Astrocyte of the hippocampus (primary cell): ENCODE results near the gene RAC3.
A peak's percentile ranks its signal among the peaks of the same experiment; 100 is the strongest.

Experiments
- DNase-seq: peaks from one replicate; pipeline ENCODE4 v3.0.0; 2011; ENCODE audit warnings: low read depth, low spot score

RAC3 gene

DNA sequence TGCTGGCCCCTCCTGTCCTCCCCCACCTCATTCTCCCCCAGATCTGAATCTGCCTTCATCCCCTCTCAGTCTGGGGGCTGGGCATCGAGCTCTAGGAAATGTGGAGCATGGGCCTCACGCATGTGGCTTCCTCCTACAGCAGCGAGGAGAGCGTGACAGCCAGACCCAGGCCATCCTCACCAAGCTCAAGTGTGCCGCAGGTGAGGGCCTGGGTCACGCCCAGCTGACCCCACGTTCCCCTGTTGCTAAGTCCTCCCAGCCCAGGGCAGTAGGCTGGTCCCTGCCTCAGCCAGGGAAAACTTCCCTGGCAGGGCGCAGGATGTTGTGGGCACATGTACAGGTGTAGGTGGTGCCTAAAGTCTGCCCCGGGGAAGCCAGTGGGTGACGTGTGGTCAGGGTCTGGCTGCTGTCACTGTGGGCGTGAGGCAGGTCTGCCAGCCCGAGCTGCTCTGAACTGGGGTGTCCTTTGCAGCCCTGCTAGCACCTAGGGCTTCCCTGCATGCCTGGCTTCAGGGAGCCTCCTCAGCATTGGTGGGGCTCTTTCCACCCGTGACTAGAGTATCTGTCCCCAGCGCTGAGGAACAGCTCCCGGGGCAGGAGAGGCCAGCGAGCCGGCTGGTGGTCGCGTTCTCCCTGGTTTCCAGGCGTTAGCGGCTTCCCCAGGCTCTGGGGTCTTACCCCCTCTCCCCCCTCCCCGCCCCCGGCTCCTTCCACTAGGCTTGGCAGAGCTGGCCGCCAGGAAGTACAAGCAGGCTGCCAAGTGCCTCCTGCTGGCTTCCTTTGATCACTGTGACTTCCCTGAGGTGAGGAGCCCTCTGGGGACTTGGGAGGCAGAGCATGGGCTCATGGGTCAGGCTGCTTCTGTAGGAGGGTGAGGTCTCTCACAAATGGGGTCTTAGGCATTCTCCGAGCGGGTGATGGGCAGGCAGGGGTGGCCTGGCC lies 23.8 kb downstream of the RAC3 start:
- DNase-seq = no peak

DNA sequence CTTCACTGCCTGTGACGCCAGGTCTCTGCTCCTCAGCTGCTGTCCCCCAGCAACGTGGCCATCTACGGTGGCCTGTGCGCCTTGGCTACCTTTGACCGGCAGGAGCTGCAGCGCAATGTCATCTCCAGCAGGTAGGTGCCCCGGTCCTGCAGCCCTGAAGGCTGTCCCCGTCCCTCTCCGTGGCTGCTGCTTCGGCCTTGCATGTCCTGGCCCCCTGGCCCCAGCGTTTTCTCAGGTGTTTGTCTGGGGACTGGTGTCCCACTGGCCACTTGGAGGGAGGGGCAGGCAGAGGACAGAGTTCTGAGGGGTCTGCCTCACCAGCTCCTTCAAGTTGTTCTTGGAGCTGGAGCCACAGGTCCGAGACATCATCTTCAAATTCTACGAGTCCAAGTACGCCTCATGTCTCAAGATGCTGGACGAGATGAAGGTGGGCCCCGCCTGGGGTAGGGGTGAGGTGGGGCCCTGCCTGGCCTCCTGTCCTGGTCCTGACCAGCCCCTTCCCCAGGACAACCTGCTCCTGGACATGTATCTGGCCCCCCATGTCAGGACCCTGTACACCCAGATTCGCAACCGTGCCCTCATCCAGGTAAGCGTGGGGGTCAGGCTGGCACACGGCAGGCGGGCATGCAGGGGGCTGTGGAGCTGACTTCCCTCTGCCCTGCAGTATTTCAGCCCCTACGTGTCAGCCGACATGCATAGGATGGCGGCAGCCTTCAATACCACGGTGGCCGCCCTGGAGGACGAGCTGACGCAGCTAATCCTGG lies 24.7 kb downstream of the RAC3 start:
- no peak for DNase-seq

DNA sequence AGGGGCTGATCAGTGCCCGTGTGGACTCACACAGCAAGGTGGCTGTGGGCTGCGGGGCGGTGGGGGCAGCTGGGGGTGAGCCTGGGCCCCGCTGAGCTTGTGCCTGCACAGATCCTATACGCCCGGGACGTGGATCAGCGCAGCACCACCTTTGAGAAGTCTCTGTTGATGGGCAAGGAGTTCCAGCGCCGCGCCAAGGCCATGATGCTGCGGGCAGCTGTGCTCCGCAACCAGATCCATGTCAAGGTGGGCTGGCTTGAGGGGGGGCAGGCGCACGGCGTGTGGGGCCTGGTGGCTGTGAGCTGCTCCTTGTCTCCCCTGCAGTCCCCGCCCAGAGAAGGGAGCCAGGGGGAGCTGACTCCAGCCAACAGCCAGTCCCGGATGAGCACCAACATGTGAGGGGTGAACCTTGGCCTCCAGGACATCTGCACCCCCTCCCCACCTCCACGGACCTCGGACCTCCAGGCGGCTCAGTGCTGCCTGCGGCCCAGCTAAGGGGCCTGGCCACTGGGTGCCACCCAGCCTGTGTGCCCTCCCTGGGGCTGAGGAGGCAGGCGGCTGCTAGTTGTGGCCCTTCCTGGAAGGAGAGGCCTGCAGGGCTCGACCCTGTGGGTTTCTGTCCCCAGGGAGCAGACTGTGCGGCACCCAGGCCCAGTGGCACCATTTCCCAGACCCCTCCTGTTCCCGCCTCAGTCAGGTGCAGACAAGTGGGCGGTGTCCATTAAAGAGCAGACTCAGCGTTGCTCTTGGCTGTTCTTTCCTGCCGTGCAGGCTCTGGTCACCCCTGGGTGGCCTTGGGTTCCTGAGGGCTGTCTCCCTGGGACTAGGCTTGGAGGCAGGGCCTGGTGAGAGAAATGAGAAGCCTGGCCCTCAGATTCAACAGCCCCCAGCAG lies 25.5 kb downstream of the RAC3 start:
- DNase-seq = no peak

DNA sequence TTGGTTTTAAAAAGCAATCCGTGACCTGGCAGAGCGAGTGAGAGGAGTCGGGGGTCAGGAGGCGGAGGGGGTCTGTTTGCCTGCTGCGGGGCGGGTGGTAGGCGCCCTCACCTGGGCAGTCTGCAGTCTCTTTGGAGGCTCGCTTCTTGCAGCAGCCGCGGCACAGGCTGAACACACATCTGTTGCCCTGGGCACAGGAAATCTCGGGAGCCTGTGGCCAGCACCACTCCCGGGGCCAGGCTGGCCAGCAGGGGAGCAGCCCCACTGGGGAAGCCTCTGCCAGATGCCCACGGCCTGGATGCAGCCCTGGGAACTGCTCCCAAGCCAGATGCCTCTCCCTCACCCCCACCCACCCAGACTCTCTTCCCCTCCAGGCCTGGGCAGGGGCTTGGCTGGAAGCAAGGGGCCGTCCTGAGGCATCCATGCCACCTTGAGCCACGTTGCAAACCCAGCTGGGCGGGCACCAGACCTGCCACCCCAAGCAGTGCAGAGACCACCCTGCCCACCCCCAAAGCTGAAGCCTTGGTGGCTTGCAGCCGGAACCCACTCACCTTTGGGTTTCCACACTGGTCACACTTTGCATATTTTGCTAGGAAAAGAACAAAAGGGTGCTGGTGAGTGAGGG lies 26.9 kb downstream of the RAC3 start:
- no peak for DNase-seq

DNA sequence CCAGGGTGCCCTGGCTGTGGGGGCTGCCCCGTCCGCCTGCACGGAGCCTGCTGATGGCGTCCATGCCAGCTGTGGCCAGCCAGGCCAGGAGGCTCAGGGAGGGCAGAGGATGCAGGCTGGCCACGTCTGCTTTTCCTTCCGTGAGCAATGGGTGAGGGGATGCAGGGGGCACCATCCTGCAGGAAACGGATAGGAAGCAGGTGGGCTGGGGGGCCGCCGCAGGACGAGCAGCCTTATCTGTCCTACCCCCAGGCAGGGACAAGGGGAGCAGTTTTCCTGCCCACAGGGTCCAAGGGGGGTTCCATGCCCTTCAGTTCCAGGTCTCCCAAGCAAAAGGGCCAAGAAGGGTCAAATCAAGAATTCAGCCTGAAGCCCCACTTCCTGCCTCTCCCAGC lies 27.4 kb downstream of the RAC3 start:
- no peak for DNase-seq

DNA sequence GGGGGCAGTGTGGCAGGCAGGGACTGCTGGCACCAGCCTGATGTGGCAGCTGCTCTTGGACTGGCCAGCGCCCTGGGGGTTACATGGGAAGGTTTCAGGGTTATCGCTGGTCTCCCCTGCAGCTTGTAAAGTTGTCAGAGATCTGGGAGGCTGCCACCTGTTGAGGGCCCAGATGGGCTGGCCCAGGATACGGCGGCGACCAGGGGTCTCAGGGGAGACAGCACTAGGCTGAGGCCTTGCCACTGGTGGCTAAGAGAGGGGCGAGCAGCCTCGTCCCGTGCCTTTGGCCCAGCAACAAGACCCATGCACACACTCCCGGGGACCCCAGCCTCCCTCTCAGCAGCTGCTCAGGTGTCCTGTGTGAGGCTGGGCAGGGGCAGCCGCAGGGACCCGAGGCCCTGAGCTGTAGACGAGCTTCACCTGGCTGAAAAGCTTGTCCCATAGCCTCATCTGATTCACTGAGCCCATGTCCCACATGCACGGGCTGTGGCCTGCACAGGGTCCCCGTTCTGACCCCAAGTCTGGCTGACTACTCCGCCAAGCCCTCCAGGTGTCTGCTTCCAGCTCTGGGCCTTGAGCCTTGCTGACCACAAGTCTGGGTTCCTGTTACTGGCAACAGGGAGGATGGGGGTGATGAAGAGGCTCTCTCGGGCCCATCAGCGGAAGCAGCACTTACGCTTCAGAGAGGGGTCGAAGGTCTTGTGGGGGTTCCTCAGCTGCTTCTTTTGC lies 28.0 kb downstream of the RAC3 start:
- DNase-seq = no peak

DNA sequence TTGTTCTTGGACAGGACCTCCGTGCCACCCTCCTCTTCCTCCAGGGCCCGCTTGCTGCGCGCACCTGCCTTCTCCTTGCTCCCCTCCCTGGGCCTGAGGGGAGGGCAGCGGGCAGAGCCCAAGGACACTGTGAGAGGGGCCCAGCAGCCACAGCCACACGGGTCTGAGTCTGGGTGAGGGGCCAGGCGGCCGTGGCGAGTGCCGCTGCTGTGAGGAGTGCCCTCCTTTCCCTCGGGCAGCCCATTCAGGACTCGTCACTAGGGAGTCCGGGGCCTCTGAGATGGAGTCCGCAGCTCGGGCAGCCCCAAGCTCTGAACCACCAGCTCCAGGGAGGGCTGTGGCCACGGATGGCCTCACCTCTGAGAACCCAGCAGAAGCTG lies 28.5 kb downstream of the RAC3 start:
- DNase-seq = no peak

DNA sequence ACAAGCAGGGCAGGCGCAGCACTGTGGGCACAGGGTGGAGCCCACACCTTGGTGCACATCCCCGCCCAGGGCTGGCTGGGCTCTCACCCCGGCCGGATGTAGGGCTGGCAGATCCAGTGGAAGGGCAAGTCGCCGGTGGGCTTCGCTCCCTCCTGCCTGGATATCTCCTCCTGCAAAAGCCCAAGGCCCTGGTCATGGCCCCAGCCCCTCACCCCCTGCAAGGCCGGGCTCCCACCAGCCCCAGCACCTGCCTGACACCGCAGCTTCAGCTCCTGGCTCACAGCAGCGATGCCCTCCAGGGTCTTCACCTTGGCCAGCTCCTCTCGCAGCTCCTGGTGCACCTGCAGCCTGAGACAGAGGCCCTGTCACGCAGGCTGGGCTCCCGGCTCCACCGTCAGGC lies 29.1 kb downstream of the RAC3 start:
- DNase-seq = no peak

DNA sequence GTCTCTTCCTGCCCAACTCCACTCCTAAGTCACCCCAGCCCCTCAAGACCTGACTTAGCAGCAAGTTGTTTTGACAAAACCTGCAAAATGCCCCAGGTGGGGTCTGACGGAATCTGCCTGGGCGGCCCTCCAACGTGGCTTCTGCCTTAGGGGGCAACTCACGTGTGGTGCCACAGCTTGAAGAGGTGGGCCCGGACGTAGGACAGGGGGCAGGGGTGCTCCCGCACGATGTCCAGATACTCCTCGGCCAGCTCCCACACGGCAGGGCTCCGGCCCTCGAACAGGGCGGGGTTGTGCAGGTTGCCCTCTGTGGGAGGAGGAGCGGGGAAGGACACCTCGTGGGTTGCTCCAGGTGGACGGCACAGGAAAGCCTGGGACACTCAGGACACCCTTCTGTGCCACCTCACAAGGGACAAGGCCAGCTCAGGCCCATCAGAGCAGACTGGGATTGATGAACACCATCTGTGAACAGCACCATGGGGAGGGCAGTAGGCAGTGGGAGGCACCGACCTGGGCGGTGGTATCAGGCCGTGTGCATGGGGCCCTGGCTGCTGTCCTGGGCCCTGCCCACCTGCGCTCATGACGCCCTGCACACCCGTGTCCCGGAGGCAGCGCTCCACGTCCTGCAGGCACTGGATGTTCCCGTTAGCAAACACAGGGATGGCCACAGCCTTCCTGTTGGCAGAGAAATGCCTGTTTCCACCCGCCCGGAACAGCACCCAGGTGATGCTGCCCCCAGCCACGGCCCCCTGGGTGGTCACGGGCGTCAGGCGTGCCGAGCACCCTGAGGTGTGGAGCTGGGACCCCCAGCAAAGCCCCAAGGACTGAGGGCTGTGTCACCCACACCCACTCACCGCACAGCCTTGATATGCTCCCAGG lies 29.8 kb downstream of the RAC3 start:
- DNase-seq = no peak

DNA sequence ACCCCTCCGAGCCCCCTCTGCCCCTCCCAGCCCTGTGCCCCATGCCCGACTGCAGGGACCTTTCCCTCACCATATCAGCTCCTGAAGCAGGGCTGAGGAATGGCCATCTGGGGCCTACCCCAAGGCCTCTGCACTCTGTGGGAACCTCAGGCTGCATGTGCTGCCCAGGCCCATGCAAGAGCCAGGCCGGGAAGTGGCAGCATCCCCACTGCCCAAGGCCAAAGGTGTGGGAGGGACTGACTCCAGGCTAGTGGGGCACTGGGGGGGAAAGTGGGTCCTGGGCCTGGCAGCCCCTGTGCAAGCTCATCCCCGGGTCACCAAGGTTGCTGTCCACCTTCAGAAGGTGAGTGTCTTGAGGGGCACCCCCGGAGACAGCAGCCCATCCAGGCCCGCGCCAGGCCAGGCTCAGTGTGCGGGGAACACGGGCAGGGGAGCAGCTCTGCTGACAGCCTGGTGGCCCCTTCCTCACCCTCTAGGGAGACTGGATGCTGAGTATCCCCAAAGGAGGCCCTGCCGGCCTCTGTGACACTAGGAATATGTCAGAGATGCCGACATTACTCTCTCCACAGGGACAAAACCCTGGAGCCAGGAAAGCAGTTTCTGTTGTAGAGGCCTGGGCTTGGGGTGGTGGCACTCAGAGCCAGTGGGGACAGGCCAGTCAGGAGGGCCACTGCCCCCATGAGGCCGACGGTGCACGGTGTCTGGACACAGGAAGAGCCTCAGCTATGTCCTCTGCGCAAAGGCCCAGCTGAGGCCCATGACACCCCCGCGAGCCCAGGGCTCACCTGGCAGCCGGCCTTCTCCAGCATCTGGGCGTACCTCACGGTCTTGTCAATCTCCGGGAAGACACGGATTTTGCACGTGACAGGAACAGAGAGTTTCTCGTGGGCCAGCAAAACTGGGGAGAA lies 30.9 kb downstream of the RAC3 start:
- no peak for DNase-seq

DNA sequence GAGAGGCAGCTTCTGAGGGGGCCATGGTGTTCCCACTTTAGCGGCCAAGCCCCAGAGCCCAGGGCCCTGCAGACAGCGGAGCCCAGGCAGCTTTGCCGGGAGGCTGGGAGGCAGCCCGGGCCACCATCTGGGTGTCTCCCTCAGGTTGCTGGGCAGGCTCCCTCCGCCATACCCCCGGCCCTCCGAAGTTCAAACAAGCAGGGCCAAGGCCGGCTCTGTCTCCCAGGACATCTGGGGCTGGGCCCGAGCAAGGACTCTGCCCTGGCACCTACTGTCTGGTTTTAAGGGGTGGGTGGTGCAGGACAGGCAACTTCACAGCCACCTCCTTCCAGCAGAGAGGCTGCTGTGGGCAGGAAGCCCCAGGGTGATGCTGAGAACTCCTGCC lies 31.5 kb downstream of the RAC3 start:
- no peak for DNase-seq

DNA sequence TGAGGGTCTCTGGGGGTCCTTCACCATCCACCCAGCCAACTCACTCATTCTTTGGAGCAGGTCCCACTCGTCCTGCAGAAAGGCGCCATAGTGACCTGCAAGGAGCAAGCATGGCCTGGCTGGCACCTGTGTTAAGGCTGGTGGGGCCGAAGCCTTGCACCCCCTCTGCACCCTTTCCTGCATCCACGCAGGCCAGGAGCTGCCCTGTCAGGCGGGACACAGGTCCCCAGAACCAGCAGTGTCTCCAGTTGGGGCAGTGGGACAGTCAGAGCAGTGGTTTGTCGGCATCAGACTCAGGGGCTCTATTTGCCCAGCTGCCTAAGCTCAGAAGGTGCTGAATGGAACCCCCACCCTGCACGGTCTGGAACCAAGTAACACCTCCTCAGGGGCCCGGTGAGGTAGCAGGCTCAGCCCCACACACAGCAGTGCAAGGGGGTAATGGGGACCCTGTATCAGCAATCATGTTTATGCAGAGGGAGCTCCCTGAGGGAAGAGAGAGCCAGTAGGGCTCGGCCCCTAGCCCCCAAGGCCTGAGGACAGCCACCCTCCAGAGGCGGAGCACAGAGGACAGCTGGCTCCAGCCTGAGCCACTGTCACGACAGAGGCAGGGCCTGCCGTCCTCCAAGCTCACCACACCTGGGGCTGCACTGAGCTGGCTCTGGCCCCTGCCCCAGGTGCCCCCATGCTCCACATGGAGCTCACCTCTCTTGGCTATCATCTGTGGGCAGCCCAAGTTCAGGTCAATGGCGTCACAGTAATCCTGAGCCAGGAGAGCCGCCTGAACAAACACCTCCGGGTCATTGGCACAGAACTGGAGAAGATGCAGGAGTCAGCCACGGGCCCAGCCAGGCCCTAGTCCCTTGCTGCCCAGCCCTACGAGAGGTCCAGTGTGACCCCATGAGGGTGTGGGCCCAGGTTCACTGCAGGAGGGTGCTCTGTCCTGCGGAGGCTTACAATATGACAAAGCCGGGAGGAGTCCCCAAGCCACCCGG lies 32.2 kb downstream of the RAC3 start:
- DNase-seq = no peak

DNA sequence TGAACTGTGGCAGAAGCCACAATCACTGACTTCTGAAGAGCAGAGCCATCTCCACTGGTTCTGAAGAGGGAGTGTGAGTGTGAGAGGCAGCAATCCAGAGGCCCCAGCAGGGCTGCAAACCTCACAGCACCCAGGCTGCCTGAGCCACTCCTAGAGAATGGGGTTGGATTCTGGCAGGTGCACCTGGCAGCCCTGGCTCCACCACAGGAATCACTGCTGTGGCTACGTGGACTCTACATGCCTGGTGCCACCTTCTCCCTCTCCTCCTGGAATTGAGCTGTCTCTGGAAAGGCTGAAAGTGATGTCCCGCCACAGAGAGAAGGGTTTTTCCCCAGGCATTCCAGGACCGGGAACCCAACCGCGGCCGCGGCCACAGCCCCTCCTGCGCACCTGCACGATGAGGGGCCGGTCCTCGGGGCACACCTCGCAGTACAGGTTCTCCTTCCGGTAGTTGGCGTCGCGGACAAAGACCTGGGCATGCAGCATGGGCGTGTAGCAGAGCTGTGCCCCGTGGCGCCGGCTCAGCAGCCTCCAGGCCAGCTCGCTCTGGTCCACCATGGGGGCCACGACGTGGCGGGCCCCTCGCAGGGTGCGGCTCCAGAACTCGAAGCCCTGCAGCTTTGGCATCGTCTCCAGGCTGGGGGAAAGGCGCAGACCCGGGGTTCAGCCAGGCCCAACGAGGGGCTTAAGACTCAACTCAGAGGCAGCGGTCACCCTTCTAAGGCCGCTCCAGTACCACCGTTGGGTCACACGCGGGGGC lies 33.1 kb downstream of the RAC3 start:
- DNase-seq = peak; percentile 18

DNA sequence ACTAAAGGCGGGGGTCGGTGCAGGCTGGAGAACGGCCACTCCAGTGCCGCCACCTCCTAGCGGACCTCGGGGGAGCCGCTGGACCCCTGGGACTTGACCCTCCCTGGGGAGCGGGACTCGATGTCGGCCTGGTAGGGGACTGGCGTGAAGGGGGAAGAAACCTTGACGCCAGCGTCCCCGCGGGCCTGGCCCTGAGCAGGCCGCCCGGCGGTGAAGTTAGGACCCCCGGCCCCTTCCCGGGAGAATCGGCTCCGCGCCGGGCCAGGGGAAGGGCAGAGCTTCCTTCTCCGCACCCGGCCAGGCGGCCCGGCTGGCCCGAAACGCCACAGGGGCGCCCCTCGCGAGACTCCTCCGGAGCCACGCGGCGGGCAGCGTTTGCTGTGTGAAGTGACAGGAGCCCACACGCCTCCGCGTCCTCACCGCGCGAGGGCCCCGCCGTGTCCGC lies 33.7 kb downstream of the RAC3 start:
- DNase-seq = peak; percentile 67

DNA sequence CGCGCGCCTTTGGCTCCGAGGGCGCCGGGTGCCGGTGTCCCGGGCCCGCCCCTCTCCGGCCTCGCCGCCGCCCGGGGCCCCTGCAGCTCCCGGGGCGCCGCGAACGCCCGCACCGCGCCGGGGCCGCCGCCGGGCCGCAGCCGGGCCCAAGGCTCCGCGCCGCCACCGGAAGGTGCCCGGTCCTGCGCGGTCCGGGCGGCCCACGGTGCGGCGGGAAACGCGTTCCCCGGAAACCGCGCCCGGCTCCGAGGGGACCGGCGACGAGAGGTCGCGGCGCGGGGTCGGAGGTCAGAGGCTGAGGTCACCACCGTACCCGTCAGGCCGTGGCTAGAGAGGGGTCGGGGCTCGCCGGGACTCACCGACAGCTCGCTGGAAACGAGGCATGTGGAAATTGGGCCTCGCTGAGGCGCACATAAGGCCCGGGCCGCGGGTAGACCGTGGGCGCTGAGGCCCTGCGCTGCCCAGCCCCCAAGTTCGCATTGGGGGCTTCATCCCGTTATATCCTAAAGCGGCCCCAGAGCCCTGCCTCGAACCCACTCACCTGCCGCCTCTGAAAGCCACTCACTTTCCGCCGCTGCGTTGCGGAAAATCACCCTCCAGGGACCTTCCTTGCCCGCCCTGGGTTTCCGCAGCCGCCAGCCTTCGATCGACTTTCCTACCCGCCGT lies 34.3 kb downstream of the RAC3 start, which contains the start of gene DUS1L:
Gene DUS1L (minus strand): TSS at position 167 of the 666 bp plus-strand sequence. CDS start 745 bp downstream, outside the sequence.
- peak; percentile 78 for DNase-seq

DNA sequence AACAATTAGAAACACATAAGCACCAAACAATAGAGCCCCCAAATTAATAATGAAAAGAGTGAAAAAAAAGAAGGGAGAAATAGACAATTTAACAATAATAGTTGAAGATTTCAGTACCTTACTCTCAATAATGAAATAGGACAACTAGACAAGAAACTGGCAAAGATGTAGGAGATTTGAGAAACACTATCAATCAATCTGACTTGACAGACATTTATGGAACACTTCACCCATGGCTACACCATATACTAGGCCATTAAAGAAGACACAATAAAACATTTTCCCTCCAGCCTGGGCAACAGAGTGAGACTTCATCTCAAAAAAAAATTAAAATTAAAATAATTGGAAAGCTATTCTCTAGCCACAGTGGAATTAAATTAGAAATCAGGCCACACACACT lies 39.1 kb downstream of the RAC3 start:
- DNase-seq = no peak
